ENCODE results near the gene SHANK3. TPM values are rescaled to one million over a fixed set of nuclear protein-coding genes. Genes with fewer than 3 reads are reported as not detected.

The SHANK3 gene
- total and polyA plus RNA-seq, 2 donors (not counting 1 experiment from before 2014, with no cell fraction given) = not detected

GRCh38 chr22:50624347-50625130 lies 48.1 kb upstream of the SHANK3 start:
- Histone ChIP-seq H3K4me3 (ENCODE audit: control extremely low read depth in 1 of 5, extremely low read depth in 1 of 5, insufficient read depth in 1 of 5, low read depth in 2 of 5, low read length in 4 of 5) (no peak overlapping the region), H3K27me3 (replicated peaks in 1 of 4; ENCODE audit: control extremely low read depth in 1 of 4, control insufficient read depth in 3 of 4, insufficient read depth in 4 of 4, low read length in 3 of 4) (no peaks in the 10 kb centered on the region), H3K9me3 (ENCODE audit: control extremely low read depth in 1 of 3, control insufficient read depth in 2 of 3, insufficient read depth in 1 of 3, low read length in 2 of 3) (no peaks in the 10 kb centered on the region), H3K4me2 (replicated peaks; ENCODE audit: low read depth, low read length, poor library complexity, severe bottlenecking) (no peak overlapping the region), H4K20me1 (ENCODE audit: control insufficient read depth, insufficient read depth, low read length, poor library complexity, severe bottlenecking) (no peaks in the 10 kb centered on the region), H3K4me1 (ENCODE audit: control insufficient read depth in 2 of 2, insufficient read depth in 2 of 2, low read length in 2 of 2) (peaks cover 36 to 56% of the 10 kb centered on the region in 2 donors), H3K27ac (ENCODE audit: low read length in 2 of 2) (no peak overlapping the region), H3K36me3 (replicated peaks in 1 of 2; ENCODE audit: control extremely low read depth in 1 of 2, control insufficient read depth in 1 of 2, extremely low read depth in 1 of 2, insufficient read depth in 2 of 2, low read length in 1 of 2) (no peaks in the 10 kb centered on the region), H2AFZ (ENCODE audit: insufficient read depth, low read depth, low read length, poor library complexity, severe bottlenecking) (no peak overlapping the region), H3K79me2 (ENCODE audit: control insufficient read depth, insufficient read depth, low read length) (peaks cover 7% of the 10 kb centered on the region), H3K9ac (ENCODE audit: low read length) (no peak overlapping the region)
- intact Hi-C loops (cut with micrococcal nuclease) = loop anchor here (5.0 kb wide), 1 partner anchor 227 kb away; no protein-coding TSS in a partner anchor
- no peak for TF ChIP-seq CTCF (IDR thresholded peaks at IDR 0.05)
- no peak for TF ChIP-seq EZH2 (IDR thresholded peaks at IDR 0.05; ENCODE audit: borderline replicate concordance, insufficient read depth, low read depth, low read length, poor library complexity, severe bottlenecking)
- CTCF ChIA-PET = no interaction called here
- POLR2A ChIA-PET = no interaction called here
- no peak for ATAC-seq (ENCODE audit: low read depth)
- Mint-ChIP-seq H3K4me1 (peaks cover 45% of the 10 kb centered on the region), H3K4me3 (no peak overlapping the region), H3K27ac (peak overlapping the region; percentile 67), H3K9me3 (ENCODE audit: insufficient read depth) (no peaks in the 10 kb centered on the region), H3K27me3 (no peaks in the 10 kb centered on the region)
- WGBS (ENCODE audit: insufficient coverage) = 96% methylated on average over 15 of the region's 16 CpGs
- no peak for DNase-seq

- Histone ChIP-seq H3K79me2 (ENCODE audit: control insufficient read depth, insufficient read depth, low read length) (peaks cover 7% of the 10 kb centered on the region), H3K4me3 (ENCODE audit: control extremely low read depth in 1 of 5, extremely low read depth in 1 of 5, insufficient read depth in 1 of 5, low read depth in 2 of 5, low read length in 4 of 5) (no peak overlapping the region), H3K9me3 (ENCODE audit: control extremely low read depth in 1 of 3, control insufficient read depth in 2 of 3, insufficient read depth in 1 of 3, low read length in 2 of 3) (no peaks in the 10 kb centered on the region), H3K9ac (ENCODE audit: low read length) (no peak overlapping the region), H3K4me2 (replicated peaks; ENCODE audit: low read depth, low read length, poor library complexity, severe bottlenecking) (no peak overlapping the region), H4K20me1 (ENCODE audit: control insufficient read depth, insufficient read depth, low read length, poor library complexity, severe bottlenecking) (no peaks in the 10 kb centered on the region), H3K27me3 (replicated peaks in 1 of 4; ENCODE audit: control extremely low read depth in 1 of 4, control insufficient read depth in 3 of 4, insufficient read depth in 4 of 4, low read length in 3 of 4) (no peaks in the 10 kb centered on the region), H3K4me1 (ENCODE audit: control insufficient read depth in 2 of 2, insufficient read depth in 2 of 2, low read length in 2 of 2) (peaks cover 32 to 51% of the 10 kb centered on the region in 2 donors), H2AFZ (ENCODE audit: insufficient read depth, low read depth, low read length, poor library complexity, severe bottlenecking) (no peak overlapping the region), H3K27ac (ENCODE audit: low read length in 2 of 2) (no peak overlapping the region), H3K36me3 (replicated peaks in 1 of 2; ENCODE audit: control extremely low read depth in 1 of 2, control insufficient read depth in 1 of 2, extremely low read depth in 1 of 2, insufficient read depth in 2 of 2, low read length in 1 of 2) (no peaks in the 10 kb centered on the region)
- TF ChIP-seq EZH2 (IDR thresholded peaks at IDR 0.05; ENCODE audit: borderline replicate concordance, insufficient read depth, low read depth, low read length, poor library complexity, severe bottlenecking) (no peak), CTCF (IDR thresholded peaks at IDR 0.05) (no peak)
- no peaks in the 10 kb centered on the region for H3K27me3 Mint-ChIP-seq
- peaks cover 42% of the 10 kb centered on the region for H3K4me1 Mint-ChIP-seq
- H3K9me3 Mint-ChIP-seq (ENCODE audit: insufficient read depth) = no peaks in the 10 kb centered on the region
- ChIA-PET POLR2A (no interaction called here), CTCF (no interaction called here)
- WGBS (ENCODE audit: insufficient coverage) = 97% methylated on average over 14 of the region's 14 CpGs
- intact Hi-C loops (cut with micrococcal nuclease) = no loop called here
- no peak overlapping the region for H3K4me3 Mint-ChIP-seq
- no peak for DNase-seq
- no peak for ATAC-seq (ENCODE audit: low read depth)
- H3K27ac Mint-ChIP-seq = peak overlapping the region; percentile 67
Observed at GRCh38 chr22:50625131-50625567, 47.5 kb upstream of the SHANK3 start.
